CD4-positive, alpha-beta T cell treated with Interleukin-15 for 1 hour (primary cell): ENCODE data around the gene ATP6V1C2.
"Not testable (repeated sequence)": the region's sequence is repeated elsewhere in the genome, so short reads cannot be mapped to it uniquely, and the experiment has no call there.

Experiments used
- DNase-seq: peaks from one replicate; pipeline ENCODE4 v3.0.0-alpha.2; 2020

ATP6V1C2 gene

DNA sequence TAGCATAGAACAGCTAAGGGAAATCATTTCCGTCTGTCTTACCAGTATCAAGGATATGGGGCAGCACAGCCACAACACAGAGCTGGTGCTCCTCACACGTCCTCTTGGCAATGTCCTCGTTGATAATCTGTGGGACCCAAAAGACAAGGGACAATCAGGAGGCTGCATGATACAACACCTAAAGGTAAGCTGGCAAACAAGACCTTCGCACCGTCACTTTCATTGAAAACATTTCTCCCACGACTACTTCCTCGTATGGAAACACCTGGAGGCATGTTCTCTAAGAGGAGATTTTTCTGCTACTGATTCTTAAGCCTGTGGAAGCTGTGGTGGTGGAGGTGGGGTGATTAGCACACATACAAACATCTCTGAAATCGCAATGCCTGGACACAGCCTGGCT, 67.4 kb downstream of the ATP6V1C2 start:
- no peak for DNase-seq

DNA sequence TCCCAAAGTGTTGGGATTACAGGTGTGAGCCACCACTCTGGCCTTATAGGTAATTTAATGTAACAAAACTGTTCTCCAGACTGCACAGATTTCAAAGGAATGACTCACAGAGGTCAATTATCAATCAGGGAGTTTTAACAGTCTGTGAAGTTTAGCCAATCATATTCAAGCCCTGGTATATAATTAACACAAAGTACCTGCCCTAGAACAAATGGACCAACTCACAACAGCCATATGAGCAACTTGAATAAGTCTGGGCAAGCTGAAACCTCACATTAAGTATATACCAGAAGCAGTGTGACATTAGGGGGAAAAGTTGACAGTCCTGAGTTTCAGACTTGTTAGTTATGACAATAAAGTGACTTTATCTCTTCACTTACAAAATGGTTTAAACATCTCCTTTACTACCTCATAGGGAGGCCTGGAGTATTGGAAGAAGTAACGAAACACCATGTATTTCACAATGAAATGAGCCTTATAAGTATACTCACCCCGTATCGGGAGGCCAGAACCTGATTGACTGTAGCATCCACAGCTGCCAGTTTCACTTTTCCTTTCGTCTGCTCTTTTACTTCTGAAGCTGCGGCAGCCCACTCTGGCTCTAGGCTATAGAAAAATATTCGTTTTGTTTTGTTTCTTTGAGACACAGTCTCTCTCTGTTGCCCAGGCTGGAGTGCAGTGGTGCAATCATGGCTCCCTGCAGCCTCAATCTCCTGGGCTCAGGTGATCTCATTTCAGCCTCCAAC, 69.0 kb downstream of the ATP6V1C2 start:
- DNase-seq, result no peak

GRCh38 chr2:10792001-10792634, 70.7 kb downstream of the ATP6V1C2 start:
- DNase-seq, result no peak

DNA sequence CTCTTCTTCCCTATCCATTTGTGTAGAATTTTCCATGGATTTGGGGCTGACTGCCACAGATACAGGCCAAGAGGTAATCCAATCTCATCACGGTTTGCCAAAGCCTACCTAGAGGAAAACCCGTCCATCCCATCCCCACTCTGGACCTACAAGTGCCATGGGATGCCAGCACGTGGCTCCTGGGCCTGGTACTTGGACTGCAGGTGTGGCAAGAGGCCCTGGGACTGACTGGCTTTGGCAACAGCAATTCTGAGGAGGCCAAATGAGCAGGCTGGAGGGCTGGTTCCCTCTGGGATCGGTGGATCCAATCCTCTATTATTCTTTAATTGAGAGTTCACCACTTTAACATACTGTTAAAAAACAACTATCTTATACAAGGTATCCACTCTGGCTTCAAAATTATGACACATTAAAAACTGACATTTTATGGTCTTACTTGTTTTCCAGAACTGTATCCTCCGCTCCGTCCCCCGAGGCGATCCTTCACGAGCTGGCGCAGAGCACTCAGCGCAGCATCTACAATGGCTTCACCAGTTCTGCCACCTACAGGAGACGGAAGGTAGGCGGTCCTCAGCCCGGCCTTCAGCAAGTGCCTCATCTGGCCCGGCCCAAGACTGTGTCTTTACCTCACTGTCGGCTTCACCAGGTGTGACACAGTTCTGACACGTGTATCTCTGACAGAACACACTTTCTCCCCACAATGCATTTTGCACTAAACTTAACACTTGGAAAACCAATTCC, 71.4 kb downstream of the ATP6V1C2 start:
- no peak for DNase-seq

DNA sequence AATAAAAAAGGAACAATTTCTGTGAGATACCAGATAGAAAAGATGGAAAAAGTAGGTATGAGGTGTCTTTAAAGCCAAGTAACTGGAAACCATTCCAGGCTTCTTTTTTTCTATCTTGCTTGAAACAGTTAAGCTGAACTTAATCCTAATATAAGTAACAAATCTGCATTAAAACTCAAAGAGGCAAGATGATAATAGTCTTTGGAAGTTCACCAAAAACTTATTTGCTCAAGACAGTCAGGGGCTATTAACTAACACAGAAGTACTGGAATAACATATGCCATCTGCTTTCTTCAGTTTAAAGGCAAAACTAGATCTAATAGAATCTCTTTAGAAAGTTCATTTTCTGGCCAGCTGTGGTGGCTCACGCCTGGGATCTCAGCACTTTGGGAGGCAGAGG, 72.4 kb downstream of the ATP6V1C2 start:
- no peak for DNase-seq

DNA sequence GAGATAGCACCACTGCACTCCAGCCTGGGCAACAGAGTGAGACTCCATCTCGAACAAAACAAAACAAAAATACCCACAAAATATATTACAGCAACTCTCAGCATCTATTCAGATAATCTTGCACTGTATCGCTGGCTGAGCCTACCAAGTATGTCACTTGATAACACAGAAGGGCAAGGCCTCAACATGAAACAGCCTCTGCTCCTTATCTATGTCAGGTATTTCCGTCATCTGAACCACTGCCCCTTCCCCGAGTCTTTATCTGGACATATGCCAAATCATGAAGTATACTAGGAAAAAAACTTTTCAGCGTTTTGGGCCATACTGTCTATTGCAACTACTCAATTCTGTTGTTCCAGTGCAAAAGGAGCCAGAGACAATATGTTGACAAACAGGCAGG, 73.4 kb downstream of the ATP6V1C2 start:
- no peak for DNase-seq

GRCh38 chr2:10795508-10796046, 74.1 kb downstream of the ATP6V1C2 start:
- DNase-seq, result no peak

- DNase-seq, result no peak
Observed at GRCh38 chr2:10796703-10797102, 75.3 kb downstream of the ATP6V1C2 start.

DNA sequence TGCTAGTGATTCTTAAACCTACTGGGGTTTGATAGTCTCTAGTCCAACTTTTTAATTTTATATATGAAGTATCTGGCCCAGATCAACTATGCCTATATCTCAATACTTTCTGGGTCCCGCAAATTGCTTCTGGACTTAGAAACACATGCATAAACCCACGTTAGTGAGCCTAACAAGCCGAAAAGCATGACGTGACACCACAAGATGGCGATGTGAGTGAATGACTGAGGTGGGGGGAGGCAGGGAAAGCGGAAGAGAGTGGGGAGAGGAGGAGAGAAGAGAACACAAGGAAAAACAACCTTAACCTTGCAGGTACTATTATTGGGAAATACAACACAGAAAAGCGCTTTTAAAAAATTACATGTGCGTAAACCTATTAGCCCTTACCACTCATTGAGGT, 77.4 kb downstream of the ATP6V1C2 start:
- DNase-seq, result no peak

DNA sequence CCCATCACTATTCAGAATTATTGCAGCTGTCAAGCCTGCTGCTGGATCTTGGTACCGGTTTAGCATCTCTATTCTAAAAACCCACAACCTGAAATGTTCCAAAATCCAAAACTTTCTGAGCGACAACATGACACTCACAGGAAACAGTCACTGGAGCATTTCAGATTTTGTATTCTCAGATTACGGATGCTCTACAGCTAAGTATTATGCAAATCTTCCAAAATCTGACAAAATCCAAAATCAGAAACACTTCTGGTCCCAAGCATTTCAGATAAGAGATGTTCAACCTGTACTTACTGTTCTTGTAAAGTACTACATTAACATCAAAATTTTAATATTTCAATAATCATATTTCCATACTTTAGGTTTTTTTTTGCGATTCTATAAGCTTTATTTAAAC, 78.7 kb downstream of the ATP6V1C2 start:
- no peak for DNase-seq

DNA sequence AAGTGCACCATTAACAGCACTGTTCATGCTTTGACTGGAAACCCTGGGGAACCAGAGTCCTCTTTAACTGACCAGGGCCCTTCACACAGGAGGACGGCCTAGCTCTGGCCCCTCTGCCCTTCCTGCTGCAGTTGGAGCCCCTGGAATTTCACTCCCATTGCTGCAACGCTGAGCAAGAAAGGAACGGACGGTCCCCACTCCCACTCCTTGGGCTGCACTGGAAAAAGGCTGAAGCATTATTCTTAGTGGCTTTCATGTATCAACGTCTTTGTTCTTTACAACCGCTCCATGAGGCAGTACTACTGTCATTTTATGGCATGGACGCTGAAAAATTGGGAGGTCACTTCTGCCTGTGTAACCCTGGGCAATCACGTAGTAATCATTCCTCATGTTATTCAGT, 81.2 kb downstream of the ATP6V1C2 start:
- DNase-seq, result no peak

GRCh38 chr2:10805990-10806389, 84.6 kb downstream of the ATP6V1C2 start:
- not testable (repeated sequence) for DNase-seq

GRCh38 chr2:10806543-10806942, 85.1 kb downstream of the ATP6V1C2 start:
- DNase-seq, result no peak

DNA sequence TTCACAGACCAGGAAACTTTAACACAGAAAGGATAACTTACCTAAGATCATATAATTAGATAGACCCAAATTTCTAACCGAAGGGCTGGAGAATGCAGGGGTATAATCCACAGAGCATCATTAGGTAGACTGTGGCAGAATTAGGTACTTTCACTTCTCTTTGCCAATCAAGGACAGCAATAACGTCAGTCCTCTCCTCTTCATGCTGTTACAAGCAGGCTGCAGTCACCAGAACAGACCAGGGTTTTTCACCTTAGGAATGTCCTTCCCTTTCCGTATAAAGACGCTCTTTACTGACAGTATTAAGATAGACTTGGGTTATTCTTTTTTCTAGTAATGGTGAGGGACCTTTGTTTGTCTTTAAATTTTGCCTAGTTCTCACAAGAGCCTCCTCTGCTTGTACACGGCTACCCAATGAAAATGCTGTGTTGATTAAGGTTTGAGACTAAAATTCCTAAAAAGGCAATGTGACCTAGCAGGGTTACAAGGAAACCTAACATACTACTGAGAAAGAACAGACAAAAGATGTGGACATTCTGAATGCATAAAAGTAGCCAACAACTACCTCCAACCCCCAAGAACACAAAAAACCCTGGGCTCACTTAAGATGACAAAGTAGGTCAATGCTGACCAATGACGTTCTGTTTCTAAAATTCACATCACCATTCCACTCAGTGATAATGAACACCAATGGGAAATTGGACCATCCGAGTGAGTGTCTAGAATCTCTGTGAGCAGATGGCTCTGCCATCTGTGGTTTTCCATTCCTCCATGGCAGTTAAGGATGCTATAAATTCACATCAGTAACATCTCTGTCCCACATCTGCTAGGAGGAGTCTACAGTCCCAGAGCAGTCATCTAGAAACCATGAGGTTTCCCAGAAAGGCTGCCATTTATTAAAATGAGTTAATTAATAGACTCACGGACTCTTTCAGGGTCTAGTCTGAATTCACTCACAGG, 89.1 kb downstream of the ATP6V1C2 start:
- no peak for DNase-seq

GRCh38 chr2:10811517-10811916, 90.1 kb downstream of the ATP6V1C2 start:
- DNase-seq, result no peak

GRCh38 chr2:10812362-10813162, 91.1 kb downstream of the ATP6V1C2 start, which contains the start of gene PDIA6:
Gene PDIA6, minus strand, starts transcription at chr2:10812785. Its CDS starts 89 bp downstream, at chr2:10812696.
- peak; percentile 95 for DNase-seq

DNA sequence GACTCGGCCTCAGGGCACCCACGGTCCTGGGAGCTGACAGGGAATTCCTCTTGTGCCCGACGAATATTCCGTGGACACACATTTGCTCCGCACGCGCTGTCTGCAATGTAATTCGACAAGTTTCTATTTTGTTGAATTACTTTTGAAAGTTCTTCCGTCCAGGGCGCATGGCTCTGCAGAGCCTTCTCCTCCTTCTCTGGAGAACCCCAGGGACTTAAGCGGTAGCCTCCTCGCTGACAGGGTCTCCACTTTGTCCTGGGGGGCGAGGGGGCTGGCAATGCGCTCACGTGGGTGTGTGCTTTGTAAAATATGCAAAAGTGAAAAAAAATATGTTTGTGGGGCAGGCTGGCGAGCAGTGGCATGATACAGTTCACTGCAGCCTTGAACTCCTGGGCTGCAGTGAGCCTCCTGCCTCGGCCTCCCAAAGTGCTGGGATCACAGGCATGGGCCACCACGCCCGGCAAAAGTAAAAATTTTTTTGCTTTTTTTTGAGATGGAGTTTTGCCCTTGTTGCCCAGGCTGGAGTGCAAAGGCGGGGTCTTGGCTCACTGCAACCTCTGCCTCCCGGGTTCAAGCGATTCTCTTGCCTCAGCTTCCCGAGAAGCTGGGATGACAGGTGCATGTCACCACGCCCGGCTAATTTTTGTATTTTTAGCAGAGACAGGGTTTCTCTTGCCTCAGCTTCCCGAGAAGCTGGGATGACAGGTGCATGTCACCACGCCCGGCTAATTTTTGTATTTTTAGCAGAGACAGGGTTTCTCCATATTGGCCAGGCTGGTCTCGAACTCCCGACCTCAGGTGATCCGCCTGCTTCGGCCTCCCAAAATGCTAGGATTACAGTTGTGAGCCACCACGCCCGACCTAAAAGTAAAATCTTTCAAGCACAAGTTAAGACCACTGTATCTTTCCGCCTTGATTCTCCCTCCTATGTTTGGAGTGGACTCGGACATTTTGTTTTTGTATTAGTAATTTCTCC, 92.0 kb downstream of the ATP6V1C2 start:
- not testable (repeated sequence) for DNase-seq

- DNase-seq, result no peak
Observed at GRCh38 chr2:10814142-10814541, 92.7 kb downstream of the ATP6V1C2 start.

DNA sequence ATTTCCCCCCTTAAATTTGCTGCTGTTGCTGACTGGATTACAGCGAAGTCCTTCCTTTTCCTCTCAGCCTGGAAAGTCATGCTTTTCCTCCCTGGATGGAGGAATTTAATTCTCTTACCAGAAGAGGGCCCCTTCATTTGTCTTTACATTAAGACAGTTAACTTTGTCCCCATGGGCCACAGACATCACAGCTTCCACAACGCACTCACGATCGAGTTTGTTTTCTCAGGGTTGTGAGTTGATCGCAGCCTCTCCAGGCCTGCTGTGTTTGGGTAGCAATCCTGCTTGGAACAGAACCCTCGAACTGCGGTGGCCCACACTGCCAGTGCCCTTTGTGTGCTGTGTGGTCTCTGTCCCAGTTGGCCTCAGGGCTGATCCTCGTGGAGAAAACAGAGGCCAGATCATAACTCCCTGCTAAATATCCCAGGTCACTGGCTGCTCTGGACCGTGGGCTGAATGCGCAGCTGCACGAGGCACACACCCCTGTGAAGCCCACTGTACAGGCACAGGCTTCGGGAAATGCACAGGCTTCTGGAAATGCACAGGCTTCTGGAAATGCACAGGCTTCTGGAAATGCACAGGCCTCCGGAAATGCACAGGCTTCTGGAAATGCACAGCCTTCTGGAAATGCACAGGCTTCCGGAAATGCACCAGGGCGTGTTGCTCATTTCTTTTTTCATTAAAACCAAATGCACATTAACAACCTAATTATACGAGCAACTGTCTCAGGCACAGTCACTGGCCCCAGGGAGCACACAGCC, 93.3 kb downstream of the ATP6V1C2 start:
- DNase-seq, result no peak
